Ecto neural progenitor cell (in vitro differentiated cells): ENCODE data around the gene SPG7.

Experiments used
- DNase-seq: peaks from one replicate; pipeline ENCODE4 v3.0.0-alpha.2; 2018; ENCODE audit warnings: low spot score

The SPG7 gene

GRCh38 chr16:89485701-89486246, 22.4 kb upstream of the SPG7 start:
- no peak for DNase-seq

DNA sequence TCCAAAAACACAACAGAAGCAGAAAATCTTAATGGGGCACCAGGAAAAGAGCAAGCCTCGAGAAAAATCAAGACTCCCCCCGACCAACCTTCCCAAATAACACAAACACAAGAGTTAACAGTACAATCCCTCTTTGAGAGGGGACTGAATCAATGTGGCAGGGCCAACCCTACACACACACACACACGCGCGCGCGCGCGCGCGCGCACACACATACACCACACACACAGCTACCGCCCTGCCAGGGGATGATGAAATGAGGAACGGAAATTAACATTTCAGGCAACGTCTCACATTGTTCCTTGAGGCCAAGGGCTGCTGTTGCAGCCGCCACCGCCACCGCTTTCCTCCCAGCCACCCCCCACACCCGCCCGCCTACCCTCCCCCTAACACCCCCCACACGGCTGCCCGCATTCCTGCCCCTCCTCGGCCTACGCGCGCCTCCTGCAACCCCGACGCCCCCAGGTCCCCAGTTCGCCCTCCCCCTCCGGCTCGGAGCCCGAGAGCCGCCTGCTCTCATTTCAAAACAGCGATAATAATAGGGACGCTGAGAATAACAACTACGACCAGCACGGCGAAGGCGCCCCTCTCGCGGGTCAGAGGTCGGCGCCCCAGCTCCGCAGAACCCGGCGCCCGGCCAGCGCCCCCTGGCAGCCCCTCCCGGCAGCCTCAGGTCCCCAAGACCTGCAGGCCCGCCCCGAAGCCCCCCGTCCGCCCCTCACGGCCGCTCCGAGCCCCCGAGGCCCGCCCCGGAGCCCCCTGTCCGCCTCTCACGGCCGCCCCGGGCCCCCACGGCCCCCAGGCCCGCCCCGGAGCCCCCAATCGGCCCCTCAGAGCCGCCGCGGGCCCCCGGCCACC, 18.9 kb upstream of the SPG7 start:
- DNase-seq = peak; percentile 81

DNA sequence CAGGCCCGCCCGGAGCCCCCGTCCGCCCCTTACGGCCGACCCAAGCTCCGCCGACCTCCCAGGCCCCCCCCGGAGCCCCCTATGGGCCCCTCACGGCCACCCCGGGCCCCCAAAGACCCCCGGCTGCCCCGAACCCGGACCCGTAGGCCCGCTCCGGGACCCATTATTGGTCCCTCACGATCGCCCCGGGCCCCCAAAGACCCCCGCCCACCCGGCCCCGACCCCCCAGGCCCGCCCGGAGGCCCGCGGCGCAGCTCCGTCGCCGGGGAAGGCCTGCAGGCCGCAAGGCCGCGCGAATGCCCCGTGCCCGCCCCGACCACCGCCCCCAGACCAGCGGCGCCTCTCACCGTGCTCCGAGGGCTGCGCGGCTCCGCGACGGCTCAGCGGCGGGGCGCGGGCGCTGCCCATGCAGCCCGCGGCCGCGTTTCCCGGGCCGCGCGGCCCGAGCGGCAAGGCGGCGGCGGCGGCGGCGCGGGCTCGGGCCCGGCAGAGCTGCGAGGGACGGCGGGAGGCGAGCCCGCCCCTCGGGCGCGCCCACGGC, 18.2 kb upstream of the SPG7 start:
- no peak for DNase-seq

DNA sequence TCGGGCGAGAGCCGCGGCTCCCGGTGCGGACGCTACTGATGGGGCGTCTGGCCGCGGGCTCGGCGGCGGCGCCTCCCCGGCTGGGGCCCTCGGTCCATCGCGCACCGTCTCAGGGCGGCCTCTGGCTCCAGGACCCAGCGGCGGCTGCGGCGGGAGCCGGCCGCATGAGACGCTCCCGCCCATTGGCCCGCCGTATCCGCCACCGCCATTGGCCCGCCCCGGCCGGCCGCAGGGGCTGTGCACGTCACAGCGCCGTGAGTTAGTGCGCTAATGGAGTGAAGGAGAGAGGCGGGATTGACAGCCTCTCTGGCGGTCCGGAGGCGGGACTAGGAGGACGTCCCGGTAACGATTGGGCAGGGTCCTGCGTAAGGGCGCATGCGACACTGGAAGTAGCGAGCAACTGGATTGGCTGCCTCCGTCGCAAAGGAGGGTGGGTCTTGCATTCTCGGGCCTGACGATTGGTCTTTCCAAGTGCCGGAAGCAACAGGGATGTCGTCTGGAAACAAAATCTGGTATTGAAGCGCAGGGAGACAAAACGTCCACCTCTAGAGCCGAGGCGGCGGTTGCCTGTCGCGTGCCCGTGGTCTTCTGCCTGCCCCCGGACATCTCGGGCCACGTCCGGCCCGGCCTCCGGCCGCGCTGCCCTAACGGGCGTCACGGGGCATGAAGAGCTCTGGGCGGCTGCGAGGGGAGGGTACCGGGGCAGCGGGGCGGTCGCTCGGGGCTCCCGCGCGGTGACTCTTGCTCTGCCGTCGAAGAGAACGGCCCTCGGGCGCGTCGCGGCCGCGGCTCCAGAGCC, 17.6 kb upstream of the SPG7 start, which contains the start of gene ANKRD11:
TSS of gene ANKRD11 (minus strand) at position 123 of the 799 bp plus-strand sequence. CDS start 173,542 bp downstream, outside the sequence.
- peak; percentile 99 for DNase-seq

DNA sequence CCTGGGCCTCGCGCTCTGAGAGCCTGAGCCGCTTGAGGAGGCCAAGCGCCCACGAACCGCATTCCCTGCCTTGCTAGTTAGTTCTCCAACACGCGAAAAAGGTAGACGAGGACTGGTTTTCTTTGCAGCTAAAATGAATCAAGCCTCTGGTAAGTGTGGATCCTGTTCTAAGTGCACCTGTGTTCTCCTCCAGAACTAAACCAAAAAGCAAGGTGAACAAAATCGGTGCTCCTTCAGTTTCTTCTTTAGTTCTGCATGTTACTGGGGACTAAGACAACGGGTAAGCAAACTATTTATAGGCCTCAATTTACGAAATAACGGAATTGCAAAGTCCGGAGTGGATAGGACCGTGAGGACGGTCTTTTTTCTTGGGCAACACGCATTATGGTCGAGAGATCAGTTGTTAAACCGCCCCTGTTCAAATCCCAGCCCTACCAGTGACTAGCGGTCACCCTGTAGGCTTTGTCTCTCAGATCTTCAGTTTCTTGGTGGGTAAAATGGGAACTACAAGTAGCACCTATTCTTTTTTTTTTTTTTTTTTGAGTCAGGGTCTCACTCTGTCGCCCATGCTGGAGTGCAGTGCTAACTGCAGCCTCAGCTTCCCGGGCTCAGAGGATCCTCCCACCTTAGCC, 16.8 kb upstream of the SPG7 start:
- DNase-seq = no peak

DNA sequence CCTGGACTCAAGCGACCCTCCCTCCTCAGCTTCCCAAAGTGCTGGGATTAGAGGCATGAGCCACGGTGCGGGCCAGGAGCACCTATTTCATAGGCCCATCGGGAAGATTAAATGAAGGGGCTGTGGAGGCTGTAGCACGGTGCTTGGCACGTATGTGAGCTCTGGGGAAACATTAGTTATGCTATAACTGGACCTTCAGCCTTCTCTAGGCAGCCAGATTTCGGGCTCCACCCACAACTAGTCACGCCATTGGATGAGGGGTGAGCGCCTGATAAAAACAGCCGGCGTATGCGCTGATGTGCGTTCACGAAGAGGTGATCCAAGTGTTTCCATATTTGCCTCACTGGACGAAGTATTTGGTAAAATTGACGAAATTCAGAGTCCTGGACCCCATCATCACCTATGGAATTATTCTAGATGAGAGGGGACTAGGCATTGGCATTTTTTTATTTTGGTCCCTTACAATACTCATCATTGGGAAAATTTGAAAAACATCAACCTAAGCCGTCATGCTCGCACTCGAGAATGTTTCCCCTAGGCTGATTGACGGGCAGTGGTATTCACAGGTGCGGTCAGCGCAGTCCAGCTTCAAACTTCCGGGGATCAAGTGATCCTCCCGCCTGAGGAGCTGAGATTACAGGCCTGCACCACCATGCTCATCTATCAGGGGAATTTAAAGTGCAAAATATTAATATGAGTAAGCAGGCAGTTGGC, 16.1 kb upstream of the SPG7 start:
- no peak for DNase-seq

DNA sequence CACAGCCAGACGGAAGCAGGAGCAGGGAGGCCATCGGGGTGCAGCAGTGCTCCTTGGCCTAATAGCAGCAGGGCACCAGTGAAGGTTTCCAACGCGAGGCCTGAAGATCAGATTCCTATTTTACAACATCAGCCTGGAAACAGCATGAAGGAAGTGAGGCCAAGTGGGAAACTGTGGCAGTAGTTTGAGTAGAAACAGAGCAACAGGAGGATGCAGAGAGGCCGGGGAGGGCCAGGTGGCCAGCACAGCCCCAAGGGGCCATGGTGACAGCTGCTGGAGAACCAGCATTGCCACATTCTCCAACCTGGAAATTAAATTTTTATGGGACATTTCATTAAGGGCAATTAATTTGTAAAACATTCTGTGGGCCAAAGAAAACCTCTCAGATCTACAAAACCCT, 14.4 kb upstream of the SPG7 start:
- DNase-seq = no peak

DNA sequence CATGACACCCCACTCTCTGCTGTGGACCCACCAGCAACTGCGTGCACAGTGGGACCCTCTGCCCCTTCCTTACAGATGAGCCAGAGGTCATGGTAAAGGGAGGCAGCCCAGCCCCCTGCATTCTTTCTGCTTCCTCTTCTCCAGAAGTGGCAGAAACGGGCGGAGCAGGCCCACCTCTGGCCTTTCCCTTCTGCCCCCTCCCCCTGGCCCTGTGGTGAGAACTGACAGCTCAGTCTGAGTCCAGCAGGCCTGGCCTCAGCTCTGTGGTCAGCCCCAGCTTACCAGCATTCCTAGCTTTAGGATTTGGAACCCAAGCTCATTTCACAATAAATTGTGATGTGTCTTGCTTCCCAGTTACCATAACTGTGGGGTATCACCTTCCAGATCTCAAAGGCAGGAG, 13.1 kb upstream of the SPG7 start:
- no peak for DNase-seq

- no peak for DNase-seq
Observed at GRCh38 chr16:89498839-89499238, 9.4 kb upstream of the SPG7 start.

GRCh38 chr16:89499767-89500166, 8.4 kb upstream of the SPG7 start:
- DNase-seq = no peak

DNA sequence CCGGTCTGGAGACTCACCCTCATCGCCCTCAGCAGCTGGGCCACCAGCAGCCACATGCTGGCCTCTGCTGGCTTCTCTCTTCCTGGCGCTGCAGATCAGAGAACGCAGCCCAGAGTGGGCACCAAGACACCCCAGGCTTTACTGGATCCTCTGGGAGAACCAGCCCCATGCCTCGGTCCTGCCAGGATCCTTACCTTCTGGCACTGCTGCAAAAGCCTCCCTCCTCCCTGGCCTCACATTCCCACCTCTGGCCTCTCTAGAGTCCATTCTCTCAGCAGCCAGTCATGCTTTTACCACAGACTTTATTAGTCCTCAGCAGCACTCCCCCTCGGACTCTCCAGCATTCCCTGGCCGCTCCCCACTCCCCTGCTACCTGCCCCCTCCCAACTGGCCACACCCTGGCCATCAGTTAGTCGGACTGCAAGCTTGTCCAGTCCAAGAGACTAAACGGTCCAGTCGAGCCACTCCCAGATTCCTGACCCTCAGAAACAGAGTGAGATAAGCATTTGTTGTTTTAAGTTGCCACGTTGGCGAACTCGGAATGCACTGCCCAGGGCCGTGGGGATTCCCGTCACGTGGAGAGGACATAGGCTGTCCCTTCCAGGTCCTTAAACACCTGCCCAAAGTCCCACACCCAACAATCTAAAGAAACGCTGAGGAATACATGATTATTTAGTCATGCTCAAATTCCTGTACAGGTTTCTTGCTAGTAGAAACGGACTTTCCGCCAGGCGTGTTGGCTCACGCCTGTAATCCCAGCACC, 5.9 kb upstream of the SPG7 start:
- no peak for DNase-seq

GRCh38 chr16:89504091-89504490, 4.1 kb upstream of the SPG7 start:
- no peak for DNase-seq

- no peak for DNase-seq
Observed at GRCh38 chr16:89505204-89506112, 2.7 kb upstream of the SPG7 start.

GRCh38 chr16:89506113-89506504, 2.1 kb upstream of the SPG7 start:
- no peak for DNase-seq

- DNase-seq = no peak
Observed at GRCh38 chr16:89506791-89507191, 1.4 kb upstream of the SPG7 start.

- DNase-seq = no peak
Observed at GRCh38 chr16:89507214-89507833, 879 bp upstream of the SPG7 start.

DNA sequence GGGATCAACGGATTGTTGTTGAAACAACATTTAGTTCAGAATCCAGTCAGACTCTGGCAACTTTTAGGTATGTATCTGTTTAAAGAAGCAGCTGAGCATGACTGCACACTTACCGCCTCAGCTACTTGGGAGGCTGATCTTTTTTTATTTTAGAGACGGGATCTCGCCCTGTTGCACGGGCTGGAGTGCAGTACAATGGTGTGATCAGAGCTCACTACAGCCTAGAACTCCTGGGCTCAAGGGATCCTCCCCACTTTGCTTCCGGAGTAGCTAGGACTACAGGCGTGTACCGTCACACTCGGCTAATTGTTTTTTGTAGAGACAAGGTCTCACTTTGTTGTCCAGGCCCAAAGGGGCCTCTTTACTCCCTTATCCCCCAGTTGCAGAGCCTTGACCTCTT, 2.3 kb downstream of the SPG7 start:
- DNase-seq = no peak

- DNase-seq = no peak
Observed at GRCh38 chr16:89511374-89511773, 3.2 kb downstream of the SPG7 start.

- DNase-seq = no peak
Observed at GRCh38 chr16:89512453-89512852, 4.2 kb downstream of the SPG7 start.
